Daoy (cell line): ENCODE measurements around the gene RAI14. TPM values are rescaled to one million over a fixed set of nuclear protein-coding genes. Genes with fewer than 3 reads are reported as not detected.
A peak's percentile ranks its signal among the peaks of the same experiment; 100 is the strongest.
"Not testable (repeated sequence)": the region's sequence is repeated elsewhere in the genome, so short reads cannot be mapped to it uniquely, and the experiment has no call there.

Experiments used
- DNase-seq: peaks from one replicate; pipeline ENCODE4 v3.0.0-alpha.2; 2015; ENCODE audit warnings: low read depth
- total RNA-seq: library from RNA; depleted of rRNA; stranded (reverse); fragments of >200 nt; shearing (Covaris generic); gene quantifications from 2 replicates; pipeline ENCODE4 v1.2.3, GENCODE V29; 2014

RAI14 gene
- total RNA-seq, 1 experiment from 2014 or later, result 60.0 TPM

GRCh38 chr5:34698754-34699153, 42.6 kb downstream of the RAI14 start:
- DNase-seq, result no peak

GRCh38 chr5:34699155-34700077, 43.3 kb downstream of the RAI14 start:
- no peak for DNase-seq

GRCh38 chr5:34700078-34700452, 43.9 kb downstream of the RAI14 start:
- no peak for DNase-seq

- DNase-seq, result not testable (repeated sequence)
These were observed 45.3 kb downstream of the RAI14 start for GRCh38 chr5:34701442-34701841.

- no peak for DNase-seq
These were observed 47.9 kb downstream of the RAI14 start for GRCh38 chr5:34703767-34704713.

- DNase-seq, result no peak
These were observed 50.0 kb downstream of the RAI14 start for GRCh38 chr5:34706084-34706483.

- no peak for DNase-seq
These were observed 51.5 kb downstream of the RAI14 start for GRCh38 chr5:34707451-34708107.

GRCh38 chr5:34708777-34709176, 52.6 kb downstream of the RAI14 start:
- no peak for DNase-seq

- DNase-seq, result no peak
These were observed 53.9 kb downstream of the RAI14 start for GRCh38 chr5:34709861-34710673.

GRCh38 chr5:34712565-34712964, 56.4 kb downstream of the RAI14 start:
- no peak for DNase-seq

- no peak for DNase-seq
These were observed 59.6 kb downstream of the RAI14 start for GRCh38 chr5:34715711-34716110.

- DNase-seq, result no peak
These were observed 60.9 kb downstream of the RAI14 start for GRCh38 chr5:34716986-34717385.

GRCh38 chr5:34717426-34718327, 61.5 kb downstream of the RAI14 start:
- DNase-seq, result peak; percentile 94

GRCh38 chr5:34718516-34718915, 62.4 kb downstream of the RAI14 start:
- DNase-seq, result peak; percentile 39

- no peak for DNase-seq
These were observed 62.9 kb downstream of the RAI14 start for GRCh38 chr5:34719029-34719428.

GRCh38 chr5:34721327-34721726, 65.2 kb downstream of the RAI14 start:
- no peak for DNase-seq

- no peak for DNase-seq
These were observed 66.1 kb downstream of the RAI14 start for GRCh38 chr5:34722183-34722582.

GRCh38 chr5:34724741-34725140, 68.6 kb downstream of the RAI14 start:
- no peak for DNase-seq

GRCh38 chr5:34727166-34727749, 71.1 kb downstream of the RAI14 start:
- DNase-seq, result not testable (repeated sequence)

- DNase-seq, result peak; percentile 5
These were observed 72.1 kb downstream of the RAI14 start for GRCh38 chr5:34728236-34728635.
